ENCODE measurements around the gene RNASEH2A.

The RNASEH2A gene

GRCh38 chr19:12782424-12783290 lies 23.7 kb upstream of the RNASEH2A start:
- DNase-seq (ENCODE audit: low read depth in 2 of 2): peak; percentile 87

DNA sequence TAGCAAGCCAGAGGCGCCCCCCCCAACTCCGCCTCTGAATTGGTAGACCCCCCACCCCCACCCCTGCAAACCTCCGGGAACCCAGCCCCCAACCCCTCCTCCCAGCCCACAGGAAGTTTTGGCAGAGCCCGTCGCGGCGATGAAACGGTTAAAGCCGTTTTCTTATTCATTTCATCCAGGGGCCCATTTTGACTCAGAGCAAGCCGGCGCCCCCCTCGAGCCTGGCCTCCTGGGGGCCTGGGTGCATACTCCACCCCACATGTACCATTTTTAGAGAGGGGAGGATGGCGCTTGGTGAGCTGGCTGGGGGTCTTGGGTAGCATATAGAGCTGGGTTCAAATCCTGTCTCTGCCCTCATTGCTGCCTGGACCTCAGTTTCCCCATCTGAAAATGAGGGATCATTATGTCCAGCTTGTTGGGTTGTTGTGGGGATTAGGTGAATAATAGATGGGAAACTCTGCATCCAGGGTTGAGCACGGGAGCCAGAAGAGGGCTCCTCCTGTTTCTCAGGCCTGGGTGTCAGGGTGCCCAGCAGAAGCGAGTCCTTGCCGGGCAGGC lies 23.0 kb upstream of the RNASEH2A start:
- DNase-seq (ENCODE audit: low read depth in 2 of 2): peak; percentile 74 to 77

DNA sequence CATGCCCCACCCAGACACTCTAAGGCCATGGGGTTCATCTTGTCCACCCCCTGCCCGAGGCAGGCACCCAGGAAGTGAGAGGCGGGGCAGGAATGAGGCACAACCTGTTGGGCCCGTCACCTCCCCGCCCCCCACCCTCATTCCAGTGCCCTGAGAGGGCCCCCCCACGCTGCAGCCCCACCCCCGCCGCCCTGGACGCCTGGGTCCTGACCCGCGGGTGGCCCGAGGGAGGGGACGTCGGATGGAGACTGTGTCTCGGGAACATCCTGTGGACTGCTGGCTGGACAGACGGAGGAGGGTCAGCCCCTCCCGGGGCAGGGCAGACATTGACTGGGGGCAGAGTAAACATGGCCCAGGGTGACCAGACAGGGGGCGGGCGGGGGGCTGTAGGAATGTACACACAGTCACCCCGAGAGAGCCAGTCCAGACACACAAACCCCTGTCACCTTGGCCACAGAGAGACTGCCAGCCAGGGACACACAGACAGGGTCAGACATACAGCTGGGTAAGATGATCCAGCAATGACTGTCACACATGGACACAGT lies 22.5 kb upstream of the RNASEH2A start:
- no peak for DNase-seq (ENCODE audit: low read depth in 2 of 2)

DNA sequence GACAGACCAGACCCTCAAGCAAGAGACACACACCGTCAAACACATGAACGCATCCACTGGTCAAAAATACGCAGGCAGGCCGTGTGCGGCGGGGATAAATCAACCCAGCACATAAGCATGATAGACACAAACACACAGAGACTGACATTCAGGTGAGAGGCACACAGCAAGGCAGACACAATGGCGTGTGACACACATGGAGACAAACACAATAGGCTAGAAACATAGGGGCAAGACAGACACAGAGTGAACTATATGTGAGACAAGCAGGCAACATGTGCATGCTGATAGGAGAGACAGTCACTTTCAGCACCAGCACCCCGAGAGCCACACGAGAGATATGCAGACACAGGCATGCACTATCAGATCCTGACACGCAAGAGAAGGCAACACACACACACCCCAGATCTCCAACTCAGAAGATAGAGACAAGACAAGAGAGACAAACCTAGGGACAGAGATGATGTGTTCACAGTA lies 22.0 kb upstream of the RNASEH2A start:
- no peak for DNase-seq (ENCODE audit: low read depth in 2 of 2)

DNA sequence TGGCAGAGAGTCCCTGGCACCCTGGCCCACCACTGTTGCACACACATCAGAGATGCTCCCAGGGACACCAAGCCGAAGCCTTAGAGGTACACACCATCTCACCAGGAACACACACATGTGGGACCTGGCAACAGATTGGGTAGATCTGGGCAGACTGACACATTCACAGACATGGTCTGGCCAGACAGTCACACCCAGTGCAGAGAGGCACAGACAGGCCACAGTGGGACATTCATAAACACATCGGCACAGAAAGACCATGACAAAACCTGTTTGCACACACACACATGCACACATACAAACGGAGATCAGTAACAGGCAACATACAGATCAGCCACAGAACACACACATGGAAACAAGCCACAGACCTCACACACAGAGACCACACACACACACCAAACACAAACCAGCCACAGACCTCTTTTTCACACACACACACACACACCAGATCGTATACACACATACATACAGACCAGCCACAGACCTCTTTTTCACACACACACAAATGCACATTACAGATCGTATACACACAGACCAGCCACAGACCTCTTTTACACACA lies 21.4 kb upstream of the RNASEH2A start:
- no peak for DNase-seq (ENCODE audit: low read depth in 2 of 2)

- DNase-seq (ENCODE audit: low read depth in 2 of 2): no peak
These were observed 20.9 kb upstream of the RNASEH2A start for GRCh38 chr19:12785431-12786031.

GRCh38 chr19:12786141-12786870 lies 20.1 kb upstream of the RNASEH2A start:
- DNase-seq (ENCODE audit: low read depth in 2 of 2): no peak

DNA sequence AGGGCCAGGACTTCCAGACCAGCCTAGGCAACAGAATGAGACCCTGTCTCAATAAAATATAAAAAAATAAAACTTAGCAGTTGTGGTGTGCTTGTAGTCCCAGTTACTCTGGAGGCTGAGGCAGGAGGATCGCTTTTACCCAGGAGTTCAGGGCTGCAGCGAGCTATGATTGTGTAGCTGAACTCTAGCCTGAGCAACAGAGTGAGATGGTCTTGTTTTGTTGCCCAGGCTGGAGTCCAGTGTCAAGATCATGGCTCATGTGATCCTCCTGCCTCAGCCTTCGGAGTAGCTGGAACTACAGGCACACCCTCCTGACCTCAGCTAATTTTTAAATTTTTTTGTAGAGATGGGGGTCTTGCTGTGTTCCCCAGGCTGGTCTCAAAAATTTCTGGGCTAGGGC lies 19.4 kb upstream of the RNASEH2A start:
- DNase-seq (ENCODE audit: low read depth in 2 of 2): no peak

DNA sequence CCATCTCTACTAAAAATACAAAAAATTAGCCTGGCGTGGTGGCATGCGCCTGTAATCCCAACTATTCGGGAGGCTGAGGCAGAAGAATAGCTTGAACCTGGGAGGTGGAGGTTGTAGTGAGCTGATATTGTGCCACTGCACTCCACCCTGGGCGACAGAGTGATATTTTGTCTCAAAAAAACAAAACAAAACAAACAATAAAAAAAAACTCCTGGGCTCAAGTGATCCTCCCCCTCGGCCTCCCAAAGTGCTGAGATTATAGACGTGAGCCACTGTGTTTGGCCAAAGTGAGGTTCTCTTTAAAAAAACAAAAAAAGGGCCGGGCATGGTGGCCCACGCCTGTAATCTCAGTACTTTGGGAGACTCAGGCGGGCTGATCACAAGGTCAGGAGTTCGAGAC lies 18.9 kb upstream of the RNASEH2A start:
- no peak for DNase-seq (ENCODE audit: low read depth in 2 of 2)

- no peak for DNase-seq (ENCODE audit: low read depth in 2 of 2)
These were observed 18.2 kb upstream of the RNASEH2A start for GRCh38 chr19:12788042-12788681.

DNA sequence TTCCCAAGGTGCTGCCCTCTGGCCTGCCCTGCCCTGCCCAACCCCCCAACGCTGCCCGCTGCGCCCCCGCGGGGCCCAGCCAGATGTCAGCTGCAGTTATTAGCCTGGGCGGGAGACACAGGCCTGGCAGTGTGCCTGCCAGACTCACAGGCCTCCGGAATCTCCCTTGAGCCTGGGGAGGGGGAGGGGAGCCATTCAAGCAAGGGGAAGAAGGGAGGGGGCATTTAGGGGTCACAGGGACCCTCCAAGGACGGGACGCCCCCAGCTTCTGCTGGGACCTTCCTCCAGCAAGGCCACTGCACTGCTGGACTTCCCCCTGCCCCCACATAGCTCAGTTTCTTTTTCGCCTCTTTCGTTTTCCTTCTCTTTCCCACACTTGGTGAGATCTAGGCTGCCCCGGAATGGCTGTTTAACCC lies 17.7 kb upstream of the RNASEH2A start:
- no peak for DNase-seq (ENCODE audit: low read depth in 2 of 2)

DNA sequence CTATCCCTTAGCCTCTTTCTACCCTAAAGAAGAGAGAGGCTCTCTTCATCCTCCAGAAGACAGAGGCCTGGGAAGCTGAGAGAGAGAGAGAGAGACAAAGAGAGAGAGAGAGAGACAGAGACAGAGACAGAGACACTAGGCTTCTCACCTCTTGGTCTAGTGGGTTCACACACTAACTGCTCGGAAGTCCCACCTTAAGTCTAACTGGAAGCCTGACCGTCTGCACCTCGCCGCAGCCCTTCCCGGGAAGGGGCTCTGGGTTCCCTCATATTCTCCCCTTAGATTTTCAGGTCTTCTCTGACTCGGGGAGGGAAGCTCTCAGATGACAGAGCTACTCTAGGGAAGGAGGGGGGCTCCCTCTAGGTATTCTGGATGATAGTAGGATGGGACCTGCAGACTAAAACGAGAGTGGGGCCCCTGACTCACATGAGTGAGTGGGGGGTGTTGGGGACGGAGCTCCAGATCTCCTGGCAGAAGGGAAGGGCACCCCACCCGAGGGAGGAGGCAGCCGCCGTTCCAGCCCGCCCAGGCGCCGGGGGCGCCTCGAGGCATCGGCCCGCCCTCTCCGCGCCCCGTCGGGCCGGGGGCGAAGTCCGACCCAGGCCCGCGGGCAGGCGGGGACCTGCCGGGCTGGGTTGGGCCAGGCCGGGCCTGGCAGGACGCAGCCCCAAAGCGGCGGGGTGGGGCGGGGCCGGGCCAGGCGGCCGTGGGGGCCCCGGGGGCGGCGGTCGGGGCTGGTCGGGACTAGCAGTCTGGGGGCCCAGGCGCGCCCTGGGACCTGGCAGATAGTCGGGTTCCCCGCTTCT lies 17.1 kb upstream of the RNASEH2A start:
- DNase-seq (ENCODE audit: low read depth in 2 of 2): no peak

DNA sequence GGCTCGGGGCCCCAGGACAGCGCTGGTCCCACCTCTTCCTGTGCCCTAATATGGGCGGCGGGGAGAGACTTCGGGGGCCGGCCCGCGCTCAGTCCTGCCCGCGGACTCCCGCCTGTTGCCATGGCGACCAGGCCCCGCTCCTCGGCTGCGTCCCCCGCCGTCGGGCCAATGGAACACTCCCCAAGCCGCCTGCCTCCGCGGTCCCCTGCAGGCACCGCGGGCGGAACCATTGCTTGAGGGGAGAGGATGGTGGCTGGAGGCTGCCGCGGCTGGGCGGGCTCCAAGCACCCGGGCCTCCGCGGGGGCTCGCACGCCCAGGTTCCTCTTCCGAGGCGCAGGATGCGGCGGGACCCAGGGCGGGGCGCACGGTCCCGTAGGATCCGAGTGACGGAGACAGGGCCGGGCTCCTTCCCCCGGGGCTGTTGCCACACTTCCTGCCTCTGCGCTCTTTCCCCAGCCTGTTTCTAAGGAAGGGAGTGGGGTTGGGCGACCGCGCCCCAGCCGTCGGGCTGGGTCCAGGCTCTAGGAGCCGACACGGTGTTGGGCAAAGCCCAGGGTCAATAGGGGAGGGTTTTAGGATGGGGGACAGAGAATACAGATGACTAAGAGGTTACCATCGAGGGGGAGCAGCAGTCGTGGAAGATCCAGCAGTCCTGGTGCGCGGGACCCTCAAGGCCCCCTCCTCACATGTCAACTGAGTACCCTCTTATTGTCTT lies 16.3 kb upstream of the RNASEH2A start:
- peak; percentile 97 to 99 for DNase-seq (ENCODE audit: low read depth in 2 of 2)

DNA sequence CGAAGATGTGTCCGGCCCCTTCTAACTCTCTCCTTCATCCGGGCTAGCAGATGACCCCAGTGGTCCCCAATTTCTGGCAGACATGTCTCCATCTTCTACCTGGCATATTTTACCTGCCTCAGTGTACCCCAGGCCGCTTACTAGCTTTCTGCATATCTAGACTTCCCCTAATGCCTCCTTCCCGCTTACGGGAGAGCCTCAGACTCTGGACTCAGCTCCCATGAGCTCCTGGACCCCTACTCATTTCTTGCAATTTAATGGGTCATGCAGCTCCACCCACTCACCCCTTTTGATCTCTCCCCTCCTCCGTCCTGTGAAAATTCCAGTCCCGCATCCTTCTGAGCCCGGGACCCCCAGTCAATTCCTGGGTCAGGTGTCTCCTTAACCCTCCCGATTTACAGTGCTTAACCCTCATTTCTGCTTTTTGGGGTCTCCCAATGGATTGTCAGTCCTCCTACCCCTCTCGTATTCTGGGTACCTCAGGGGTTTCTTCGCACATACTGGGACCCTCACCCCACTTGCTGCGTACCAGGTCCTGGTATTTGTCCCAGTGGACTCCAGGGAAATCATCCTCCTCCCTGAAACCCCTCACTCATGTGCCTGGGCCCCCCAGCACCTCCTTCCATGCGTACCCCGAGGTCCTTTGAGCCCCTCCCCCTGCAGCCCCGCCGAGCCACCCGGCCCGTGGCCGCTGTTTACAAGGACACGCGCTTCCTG lies 15.6 kb upstream of the RNASEH2A start:
- DNase-seq (ENCODE audit: low read depth in 2 of 2): no peak

DNA sequence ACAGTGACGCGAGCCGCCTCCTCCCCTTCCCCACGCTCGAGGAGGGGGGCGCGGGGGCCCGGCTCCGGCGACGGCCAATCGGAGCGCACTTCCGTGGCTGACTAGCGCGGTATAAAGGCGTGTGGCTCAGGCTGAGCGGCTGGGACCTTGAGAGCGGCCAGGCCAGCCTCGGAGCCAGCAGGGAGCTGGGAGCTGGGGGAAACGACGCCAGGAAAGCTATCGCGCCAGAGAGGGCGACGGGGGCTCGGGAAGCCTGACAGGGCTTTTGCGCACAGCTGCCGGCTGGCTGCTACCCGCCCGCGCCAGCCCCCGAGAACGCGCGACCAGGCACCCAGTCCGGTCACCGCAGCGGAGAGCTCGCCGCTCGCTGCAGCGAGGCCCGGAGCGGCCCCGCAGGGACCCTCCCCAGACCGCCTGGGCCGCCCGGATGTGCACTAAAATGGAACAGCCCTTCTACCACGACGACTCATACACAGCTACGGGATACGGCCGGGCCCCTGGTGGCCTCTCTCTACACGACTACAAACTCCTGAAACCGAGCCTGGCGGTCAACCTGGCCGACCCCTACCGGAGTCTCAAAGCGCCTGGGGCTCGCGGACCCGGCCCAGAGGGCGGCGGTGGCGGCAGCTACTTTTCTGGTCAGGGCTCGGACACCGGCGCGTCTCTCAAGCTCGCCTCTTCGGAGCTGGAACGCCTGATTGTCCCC lies 14.9 kb upstream of the RNASEH2A start, which contains the start of gene JUNB:
Gene JUNB (plus strand): TSS at position 142 of the 706 bp plus-strand sequence. CDS start 286 bp downstream, at position 428.
- DNase-seq (ENCODE audit: low read depth in 2 of 2): peak; percentile 94 to 96

DNA sequence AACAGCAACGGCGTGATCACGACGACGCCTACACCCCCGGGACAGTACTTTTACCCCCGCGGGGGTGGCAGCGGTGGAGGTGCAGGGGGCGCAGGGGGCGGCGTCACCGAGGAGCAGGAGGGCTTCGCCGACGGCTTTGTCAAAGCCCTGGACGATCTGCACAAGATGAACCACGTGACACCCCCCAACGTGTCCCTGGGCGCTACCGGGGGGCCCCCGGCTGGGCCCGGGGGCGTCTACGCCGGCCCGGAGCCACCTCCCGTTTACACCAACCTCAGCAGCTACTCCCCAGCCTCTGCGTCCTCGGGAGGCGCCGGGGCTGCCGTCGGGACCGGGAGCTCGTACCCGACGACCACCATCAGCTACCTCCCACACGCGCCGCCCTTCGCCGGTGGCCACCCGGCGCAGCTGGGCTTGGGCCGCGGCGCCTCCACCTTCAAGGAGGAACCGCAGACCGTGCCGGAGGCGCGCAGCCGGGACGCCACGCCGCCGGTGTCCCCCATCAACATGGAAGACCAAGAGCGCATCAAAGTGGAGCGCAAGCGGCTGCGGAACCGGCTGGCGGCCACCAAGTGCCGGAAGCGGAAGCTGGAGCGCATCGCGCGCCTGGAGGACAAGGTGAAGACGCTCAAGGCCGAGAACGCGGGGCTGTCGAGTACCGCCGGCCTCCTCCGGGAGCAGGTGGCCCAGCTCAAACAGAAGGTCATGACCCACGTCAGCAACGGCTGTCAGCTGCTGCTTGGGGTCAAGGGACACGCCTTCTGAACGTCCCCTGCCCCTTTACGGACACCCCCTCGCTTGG lies 14.1 kb upstream of the RNASEH2A start:
- DNase-seq (ENCODE audit: low read depth in 2 of 2): peak in 1 of 2 donors; percentile 68

DNA sequence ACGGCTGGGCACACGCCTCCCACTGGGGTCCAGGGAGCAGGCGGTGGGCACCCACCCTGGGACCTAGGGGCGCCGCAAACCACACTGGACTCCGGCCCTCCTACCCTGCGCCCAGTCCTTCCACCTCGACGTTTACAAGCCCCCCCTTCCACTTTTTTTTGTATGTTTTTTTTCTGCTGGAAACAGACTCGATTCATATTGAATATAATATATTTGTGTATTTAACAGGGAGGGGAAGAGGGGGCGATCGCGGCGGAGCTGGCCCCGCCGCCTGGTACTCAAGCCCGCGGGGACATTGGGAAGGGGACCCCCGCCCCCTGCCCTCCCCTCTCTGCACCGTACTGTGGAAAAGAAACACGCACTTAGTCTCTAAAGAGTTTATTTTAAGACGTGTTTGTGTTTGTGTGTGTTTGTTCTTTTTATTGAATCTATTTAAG lies 13.5 kb upstream of the RNASEH2A start:
- no peak for DNase-seq (ENCODE audit: low read depth in 2 of 2)

Measured in stimulated activated CD8-positive, alpha-beta memory T cell treated with anti-CD3 and anti-CD28 coated beads, Interleukin-15, amount 100 ng/mL, for 48 hours (primary cell).